Fibroblast of skin of abdomen (primary cell): ENCODE measurements around the gene MRGPRG. TPM values are rescaled to one million over a fixed set of nuclear protein-coding genes. Genes with fewer than 3 reads are reported as not detected.
"Not testable (repeated sequence)": the region's sequence is repeated elsewhere in the genome, so short reads cannot be mapped to it uniquely, and the experiment has no call there.

Experiments used
- DNase-seq: peaks from one replicate; pipeline ENCODE4 v3.0.0-alpha.2; 2013
- polyA plus RNA-seq, 2 experiments: library from polyadenylated mRNA; unstranded; fragments of 120-200 nt; gene quantifications; one replicate each; pipeline ENCODE4 v1.2.1, GENCODE V29; 2013; ENCODE audit not compliant: insufficient read length in 2 of 2

MRGPRG gene, protein sequence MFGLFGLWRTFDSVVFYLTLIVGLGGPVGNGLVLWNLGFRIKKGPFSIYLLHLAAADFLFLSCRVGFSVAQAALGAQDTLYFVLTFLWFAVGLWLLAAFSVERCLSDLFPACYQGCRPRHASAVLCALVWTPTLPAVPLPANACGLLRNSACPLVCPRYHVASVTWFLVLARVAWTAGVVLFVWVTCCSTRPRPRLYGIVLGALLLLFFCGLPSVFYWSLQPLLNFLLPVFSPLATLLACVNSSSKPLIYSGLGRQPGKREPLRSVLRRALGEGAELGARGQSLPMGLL
- not detected for polyA plus RNA-seq (2013, experiment 1 of 2; ENCODE audit: insufficient read length)
- not detected for polyA plus RNA-seq (2013, experiment 2 of 2; ENCODE audit: insufficient read length)

GRCh38 chr11:3218483-3219280 lies at the start of gene MRGPRG:
Gene MRGPRG, minus strand, starts transcription at chr11:3218813. Its CDS starts 0 bp downstream, at chr11:3218813.
- DNase-seq, result no peak

GRCh38 chr11:3262548-3262947 lies 43.9 kb upstream of the MRGPRG start:
- DNase-seq, result not testable (repeated sequence)

GRCh38 chr11:3261831-3262230 lies 43.2 kb upstream of the MRGPRG start:
- DNase-seq, result not testable (repeated sequence)

- DNase-seq, result not testable (repeated sequence)
Observed at GRCh38 chr11:3257509-3257908, 38.9 kb upstream of the MRGPRG start.

- DNase-seq, result not testable (repeated sequence)
Observed at GRCh38 chr11:3255241-3255640, 36.6 kb upstream of the MRGPRG start.

DNA sequence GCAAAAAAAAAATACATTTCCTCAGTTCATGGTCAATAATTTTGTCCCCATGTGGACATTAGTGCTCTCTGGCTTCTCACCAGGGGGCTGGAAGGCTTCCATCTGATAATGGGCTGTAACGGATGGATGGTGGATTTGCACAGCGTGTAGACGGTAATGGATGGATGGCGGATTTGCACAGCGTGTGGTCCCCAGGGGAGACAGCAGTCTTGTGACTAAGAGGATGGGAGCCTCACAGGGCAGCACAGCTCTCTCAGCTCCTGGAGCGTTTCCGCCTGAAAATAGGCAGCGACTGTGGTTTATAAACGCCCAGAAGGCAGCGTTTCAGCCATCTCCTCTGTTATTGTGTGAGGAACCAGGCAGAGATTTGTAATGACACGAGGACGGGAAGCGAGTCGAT lies 36.2 kb upstream of the MRGPRG start:
- DNase-seq, result not testable (repeated sequence)

DNA sequence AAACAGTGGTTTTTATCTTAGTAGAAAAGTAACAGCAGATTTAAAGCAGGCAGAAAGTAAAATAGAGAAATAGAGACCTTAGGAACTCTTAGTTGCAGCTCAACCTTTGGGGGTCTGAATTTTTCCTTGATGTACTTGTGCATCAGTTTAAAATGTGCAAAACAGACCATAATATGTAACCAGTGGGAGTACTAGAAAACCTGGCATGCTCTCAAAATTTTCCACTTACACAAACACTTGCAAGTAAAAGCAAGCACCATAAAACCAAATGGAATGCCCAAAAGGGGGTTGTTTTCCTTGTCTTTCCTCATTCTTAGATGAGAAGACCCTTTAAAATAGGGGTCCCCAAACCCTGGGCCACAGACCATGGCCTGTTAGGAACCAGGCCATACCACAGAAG lies 26.5 kb upstream of the MRGPRG start:
- DNase-seq, result no peak

GRCh38 chr11:3243880-3244279 lies 25.3 kb upstream of the MRGPRG start:
- DNase-seq, result no peak

DNA sequence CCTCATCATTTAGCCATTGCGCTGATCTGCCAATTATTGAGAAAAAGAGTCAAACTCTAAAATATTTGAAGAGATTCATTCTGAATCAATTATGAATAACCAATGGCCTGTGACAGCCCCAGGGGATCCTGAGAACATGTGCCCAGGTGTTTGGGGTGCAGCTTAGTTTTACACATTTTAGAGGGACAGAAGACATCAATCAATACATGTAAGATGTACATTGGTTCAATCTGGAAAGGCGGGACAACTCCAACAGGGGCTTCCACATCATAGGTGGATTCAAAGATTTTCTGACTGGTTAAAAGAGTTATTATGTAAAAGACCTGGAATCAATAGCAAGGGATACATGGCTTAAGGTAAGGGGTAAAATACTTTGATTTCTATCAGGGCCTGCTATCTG lies 18.5 kb upstream of the MRGPRG start:
- no peak for DNase-seq

DNA sequence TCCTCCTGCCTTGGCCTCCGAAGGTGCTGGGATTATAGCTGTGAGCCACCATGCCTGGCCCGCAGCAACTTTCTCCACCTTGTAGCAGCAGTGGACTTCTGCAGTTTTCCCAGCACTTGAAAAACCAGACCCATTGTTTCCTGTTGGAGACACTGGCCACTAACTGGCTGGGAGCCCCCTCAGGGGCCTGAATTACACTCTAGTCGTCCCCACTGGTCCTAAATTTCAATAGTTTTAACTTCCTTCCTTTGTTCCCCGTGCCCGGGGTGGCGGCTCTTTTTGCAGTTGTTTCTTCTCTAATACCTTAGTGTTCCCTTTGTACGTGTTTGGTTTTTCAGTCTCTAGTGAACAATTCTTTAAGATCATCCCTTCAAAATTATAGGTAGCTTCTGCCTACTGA lies 16.2 kb upstream of the MRGPRG start:
- no peak for DNase-seq

GRCh38 chr11:3232956-3233355 lies 14.3 kb upstream of the MRGPRG start:
- no peak for DNase-seq

GRCh38 chr11:3231851-3232744 lies 13.5 kb upstream of the MRGPRG start, which contains the start of gene MRGPRE:
Gene MRGPRE, minus strand, starts transcription at chr11:3232417. Its CDS starts 3,618 bp downstream, at chr11:3228799.
- DNase-seq, result no peak

- no peak for DNase-seq
Observed at GRCh38 chr11:3231550-3231850, 12.9 kb upstream of the MRGPRG start.

DNA sequence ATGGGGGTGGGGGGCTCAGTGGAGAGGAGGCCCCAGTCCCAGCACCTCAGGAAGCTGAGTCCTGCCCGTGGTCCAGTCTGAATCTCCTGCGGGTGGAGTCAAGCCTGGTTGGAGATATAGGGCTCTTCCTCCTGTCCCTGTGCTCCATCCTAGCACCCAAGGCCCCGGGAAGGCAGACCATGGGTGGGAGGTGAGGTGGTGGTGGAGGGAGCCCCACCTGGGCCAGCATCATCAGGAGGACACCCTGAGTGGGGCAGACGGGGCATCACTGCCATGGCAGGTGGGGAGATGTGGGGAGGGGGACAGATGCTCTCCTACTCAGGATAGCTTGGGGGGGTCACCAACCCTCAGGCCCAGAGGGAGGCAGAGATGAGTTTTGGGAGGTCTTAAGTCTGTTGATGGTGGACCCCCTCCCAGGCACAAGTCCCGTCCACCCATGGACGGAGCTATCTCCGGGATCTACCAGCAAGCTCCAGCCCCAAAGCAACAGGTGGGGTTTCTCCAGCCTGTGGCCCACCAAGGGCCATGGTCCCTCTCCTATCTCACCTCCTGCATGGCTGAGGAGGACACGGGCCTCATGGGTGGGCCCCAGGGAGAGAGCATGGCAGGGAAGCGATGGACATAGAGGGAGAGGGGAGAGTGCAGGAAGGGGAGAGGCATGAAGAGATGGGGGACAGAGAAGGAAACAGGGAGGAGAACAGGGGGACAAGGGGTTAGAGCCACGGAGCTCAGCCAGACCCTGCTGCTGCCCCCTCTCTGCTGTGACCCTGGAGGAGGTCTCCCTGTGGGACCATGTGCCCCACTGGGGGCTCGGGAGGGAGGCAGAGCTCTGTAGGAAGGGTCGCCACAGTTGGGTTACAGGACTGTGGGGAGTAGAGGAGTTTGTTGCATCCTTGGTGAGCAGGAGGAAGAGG lies 12.3 kb upstream of the MRGPRG start:
- DNase-seq, result no peak

- DNase-seq, result no peak
Observed at GRCh38 chr11:3229673-3230630, 11.3 kb upstream of the MRGPRG start.

DNA sequence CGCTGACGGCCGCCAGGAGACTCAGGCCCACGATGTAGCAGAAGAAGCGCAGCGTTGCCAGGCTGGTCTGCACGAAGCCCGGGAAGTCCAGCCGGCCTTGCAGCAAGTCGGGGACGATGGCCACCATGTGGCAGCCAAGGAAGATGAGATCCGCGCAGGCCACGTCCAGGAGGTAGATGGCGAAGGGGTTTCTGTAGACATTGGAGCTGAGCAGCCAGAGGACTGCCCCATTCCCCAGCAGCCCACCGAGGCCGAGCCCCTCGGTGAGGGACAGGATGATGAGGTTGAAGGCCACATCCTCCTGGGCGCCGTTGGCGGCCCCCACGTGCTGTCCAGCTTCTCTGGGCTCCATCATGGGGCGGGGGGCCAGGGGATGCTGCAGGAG lies 9.8 kb upstream of the MRGPRG start:
- no peak for DNase-seq

GRCh38 chr11:3227568-3228444 lies 9.2 kb upstream of the MRGPRG start:
- no peak for DNase-seq

GRCh38 chr11:3226846-3227567 lies 8.4 kb upstream of the MRGPRG start:
- DNase-seq, result no peak
